GM18909 (cell line): Measurements from ENCODE around the gene APCDD1.
A peak's percentile ranks its signal among the peaks of the same experiment; 100 is the strongest.
"Not testable (repeated sequence)": the region's sequence is repeated elsewhere in the genome, so short reads cannot be mapped to it uniquely, and the experiment has no call there.

Experiments used
- ATAC-seq: cut with Tn5 transposase; IDR thresholded peaks from one replicate; pipeline ENCODE4 v1.9.1; 2021; ENCODE audit warnings: mild to moderate bottlenecking; ENCODE audit not compliant: unreplicated experiment, poor library complexity

Gene APCDD1

DNA sequence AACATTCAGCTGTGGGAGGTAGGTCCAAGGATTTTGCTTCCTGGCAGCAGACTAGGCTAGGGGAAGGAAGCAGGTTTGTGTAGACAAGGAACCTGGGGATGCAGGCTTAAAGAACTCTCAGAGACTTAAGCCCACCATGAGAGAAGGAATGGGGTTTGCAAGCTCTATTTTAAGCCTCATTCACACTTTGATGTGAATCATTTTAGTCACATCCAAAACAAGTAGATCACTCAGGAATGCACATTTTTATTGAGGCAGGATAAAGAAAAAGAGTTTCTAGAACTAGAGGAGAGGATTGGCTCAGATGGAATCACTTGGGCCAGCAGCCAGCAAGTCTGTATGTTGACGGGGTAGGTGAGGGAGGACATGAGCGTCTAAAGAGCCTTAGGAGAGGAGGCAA lies 68.1 kb downstream of the APCDD1 start:
- no peak for ATAC-seq

DNA sequence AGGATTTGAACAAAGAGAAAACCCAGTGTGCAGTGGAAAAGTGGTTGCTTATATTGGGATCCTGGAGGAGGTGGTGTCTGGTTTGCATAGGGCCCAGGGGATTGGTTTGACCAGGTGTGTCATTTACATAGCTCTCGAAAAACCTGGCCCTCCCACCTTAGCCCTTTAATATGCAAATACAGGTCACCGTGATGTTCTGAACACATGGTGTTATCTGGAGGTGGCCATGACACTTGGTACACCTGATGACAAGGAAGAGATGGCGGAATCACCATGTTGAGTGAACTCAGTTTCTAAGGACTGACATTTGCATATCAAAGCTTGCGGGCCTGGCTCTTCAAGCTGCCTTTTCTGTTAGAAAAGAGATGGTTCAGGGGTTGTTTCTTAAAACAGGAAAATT lies 69.1 kb downstream of the APCDD1 start:
- ATAC-seq: no peak

DNA sequence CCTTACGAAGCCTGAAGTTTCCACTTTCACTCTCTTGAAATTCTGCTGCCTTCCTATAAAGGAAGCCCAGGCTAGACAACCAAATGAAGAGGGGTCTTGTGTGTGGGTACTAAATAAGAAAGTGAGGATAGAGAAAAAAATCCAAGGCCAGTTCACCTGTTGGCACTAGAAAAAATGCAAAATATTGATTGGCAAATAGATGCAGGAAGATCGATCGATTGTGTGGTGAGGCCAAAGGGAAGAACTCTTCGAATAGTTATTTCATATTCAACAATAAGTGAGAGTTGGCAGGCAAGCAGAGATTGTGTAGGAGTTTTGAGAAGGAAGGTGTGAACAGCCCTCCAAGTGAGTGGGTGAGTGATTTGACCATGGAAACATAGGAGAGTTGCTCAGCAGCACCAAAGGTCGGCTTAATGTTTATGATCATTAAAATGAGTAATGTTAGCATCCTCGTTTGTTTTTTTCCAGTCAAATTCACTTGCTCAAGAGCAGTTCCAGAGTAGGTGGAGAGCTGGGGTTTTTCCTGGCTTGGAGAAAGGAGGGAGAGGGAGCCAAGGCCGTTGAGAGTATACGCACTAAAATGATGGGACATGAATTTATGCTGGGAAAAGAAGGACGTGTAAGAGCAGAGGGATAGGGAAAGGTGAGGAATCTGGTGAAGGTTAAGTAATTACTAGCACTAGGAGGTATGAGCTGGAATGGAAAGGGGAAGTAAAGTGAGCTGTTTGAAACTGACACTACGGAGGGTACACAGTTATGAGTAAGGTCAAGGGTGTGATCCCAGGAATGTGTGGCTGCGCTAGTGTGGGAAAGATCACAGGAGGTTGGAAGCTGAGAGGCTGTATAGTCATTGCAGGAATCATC lies 70.3 kb downstream of the APCDD1 start:
- ATAC-seq: no peak

DNA sequence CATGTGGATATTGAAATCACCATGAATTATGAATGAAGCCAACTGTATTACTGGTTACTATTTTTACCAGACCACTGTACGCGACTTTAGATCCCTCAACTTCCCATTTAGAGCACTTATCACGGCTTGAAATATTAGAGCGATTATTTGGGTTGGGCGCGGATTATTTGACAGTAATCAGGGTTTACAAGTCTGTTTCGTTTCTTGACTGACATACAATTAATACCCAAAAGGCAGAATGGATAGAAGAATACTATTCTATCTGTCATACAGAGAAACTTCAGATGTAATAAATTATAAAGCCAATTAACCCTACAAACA lies 70.9 kb downstream of the APCDD1 start:
- no peak for ATAC-seq

DNA sequence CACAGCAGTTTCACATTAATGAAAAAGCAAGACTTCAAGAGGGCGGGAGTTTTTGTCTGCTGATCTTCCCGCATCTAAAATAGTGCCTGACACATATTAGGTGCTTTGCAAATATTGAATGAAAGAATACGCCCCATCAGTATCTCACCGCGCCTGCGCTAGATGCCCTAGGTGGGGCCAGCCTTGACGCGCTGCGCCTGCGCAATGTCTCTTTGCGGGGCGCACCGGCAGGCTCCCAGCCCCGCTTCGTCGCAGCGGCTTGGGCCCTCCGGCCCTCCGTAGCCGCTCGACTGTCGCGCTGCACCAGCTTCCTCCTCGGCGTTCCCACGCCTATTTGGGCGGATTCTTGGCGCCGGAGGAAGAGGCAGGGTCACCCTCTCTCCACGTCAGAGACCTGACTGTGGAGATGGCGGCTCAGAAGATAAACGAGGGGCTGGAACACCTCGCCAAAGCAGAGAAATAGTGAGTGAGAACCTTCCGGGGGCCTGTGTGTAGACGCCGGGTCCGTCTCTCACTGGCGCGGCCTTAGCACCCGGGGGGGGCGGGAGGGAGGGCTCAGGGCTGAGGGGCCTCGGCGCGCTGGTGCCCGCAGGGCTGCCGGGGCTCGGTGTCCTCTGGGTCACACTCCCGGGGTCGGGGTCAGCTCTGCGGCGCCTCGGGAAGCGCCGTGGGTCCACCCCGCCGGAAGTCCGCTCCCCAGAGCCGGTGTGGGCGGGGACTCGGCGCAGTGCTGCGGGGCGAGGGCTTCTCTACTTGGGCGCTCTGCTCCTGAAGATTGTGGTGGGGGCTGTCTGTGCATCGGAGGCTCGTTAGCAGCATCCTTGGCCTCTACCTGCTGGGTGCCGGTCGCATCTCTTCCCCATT lies 71.5 kb downstream of the APCDD1 start, which contains the start of gene NAPG:
NAPG (plus strand) TSS at position 331 of the 864 bp plus-strand sequence; CDS start at position 407, 76 bp downstream.
- ATAC-seq: peak; percentile 85

DNA sequence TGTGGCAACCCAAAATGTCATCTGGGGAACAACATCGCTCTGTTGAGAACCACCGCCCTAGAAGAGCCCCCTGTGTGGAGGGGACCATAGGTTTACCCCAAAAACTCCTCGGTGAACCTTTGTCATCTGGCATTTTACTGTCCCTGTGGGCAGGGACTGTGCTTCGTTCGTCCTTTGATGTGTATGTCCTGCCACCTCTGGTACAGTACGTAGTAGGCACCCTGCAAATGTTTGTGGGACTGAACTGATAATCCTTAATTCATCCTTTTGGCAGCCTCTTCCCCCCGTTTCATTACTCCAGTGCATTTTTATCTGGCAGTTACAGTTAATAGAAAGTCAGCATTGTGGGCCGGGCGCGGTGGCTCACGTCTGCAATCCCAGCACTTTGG lies 72.1 kb downstream of the APCDD1 start:
- no peak for ATAC-seq

DNA sequence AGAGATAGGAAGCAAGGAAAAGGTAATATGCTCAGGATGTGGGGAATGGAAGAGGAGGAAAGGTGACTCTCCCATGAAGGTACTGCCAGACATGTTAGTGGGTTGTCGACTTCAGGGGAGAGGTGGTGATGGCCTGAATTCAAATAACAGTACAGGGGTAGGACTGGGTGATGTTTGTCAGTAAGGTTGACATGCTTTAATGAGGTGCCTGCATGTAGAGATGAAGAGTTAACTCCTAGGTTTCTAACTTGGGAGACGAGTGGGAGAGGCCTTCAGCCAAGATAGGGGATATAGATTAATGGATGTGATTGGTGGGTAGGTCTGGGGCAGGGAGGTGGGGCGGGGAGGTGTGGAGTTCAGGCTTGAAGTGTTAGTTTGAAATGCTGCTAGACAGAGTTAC lies 74.0 kb downstream of the APCDD1 start:
- no peak for ATAC-seq

DNA sequence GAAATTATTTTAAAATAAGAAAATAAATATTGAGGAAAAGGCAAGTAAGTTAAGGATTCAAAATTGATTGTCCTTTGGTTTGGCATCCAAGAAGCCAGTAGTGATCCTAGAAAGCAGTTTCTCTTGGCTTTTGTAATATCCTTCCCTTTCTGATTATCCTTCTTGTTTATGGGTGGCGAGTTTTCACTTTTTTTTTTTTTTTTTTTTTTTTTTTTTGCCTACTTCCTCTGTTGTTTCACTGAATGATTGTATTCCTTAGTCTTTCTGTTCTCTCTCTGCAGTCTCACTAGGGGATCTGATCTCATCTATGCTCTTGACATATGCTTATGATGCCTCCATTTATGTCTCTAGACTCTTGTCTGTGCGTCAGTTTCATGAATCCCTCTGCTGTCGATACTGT lies 75.6 kb downstream of the APCDD1 start:
- ATAC-seq: no peak

DNA sequence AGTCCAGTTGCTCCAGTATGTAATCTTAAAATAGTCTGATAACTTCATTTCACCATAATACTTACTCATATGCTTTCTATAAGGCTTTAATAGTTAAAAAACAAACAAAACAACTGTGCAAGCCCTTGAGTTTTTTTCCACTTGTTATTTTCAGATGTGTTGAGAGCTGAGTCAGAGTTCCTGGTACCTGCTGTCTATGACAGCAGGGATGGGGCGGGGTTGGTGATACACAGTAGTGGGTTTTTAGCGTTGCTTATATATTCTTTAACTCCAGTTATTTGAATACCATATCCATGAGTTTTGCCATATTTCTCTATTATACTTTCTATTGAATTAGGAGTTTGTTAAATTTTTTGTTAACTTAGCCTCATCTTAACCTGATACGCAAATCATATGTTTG lies 76.4 kb downstream of the APCDD1 start:
- ATAC-seq: no peak

DNA sequence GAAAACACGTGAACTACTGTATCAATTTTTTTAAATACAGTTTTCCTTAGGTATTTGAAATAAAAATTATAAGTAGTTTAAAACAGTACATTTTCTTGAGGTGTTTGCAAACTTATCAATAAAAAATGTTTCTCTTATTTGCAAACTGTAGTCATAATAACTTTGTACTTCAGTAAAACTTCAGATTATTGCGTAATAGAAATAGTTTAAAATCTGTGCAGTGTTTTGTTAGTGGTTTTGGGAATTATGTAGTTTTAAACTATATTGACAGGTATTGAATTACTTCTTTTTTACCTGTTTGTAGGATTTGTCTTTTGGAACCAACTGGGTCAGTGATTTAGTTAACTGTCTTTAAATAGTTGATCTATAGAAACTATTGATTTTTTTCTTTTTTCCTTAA lies 78.7 kb downstream of the APCDD1 start:
- ATAC-seq: no peak

DNA sequence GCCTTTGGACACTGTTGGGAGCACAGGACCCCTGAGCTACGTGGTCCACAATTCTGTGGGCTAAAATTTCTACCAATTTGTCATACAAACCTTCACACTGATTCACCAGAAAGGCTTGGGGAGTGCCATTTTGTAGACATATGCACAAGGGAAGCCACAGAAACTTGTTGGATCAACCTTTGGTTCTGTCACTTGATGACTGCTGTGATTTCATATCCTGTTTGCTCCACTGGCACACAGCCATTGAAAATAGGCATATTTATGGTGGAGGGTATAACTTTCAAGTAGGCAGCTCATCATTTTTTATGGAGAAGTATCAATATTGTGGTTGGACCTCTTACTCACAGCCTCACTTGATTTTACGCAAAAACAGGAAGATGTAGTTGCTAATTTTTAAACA lies 81.8 kb downstream of the APCDD1 start:
- no peak for ATAC-seq

DNA sequence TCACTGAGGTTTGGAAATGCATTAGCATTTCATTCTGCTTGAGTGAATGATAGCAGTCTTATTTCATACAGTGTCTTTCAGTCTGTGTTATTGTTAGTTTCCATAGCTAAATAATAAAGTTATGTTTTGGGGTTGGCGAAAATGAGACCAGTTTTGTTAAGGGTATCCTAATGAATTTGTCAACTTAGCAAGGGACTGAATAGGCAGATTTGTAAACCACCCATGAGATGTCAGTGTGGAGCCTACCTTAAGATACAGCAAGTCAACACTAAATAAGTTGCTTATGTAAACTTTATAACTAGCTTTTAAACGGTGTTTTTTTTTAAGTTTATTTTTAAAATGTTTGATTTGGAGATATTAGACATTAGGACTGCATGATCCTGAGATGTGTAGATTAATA lies 83.3 kb downstream of the APCDD1 start:
- ATAC-seq: no peak

DNA sequence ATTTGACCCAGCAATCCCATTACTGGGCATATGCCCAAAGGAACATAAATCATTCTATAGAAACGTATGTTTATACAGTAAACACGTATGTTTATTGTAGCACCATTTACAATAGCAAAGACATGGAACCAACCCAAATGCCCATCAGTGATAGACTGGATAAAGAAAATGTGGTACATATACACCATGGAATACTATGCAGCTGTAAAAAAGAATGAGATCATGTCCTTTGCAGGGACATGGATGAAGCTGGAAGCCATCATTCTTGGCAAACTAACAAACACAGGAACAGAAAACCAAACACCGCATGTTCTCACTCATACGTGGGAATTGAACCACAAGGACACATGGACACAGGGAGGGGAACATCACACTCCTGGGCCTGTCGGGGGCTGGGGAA lies 84.7 kb downstream of the APCDD1 start:
- not testable (repeated sequence) for ATAC-seq
